KBM-7 (cell line): ENCODE results near the gene DTNA.
"Not testable (repeated sequence)": the region's sequence is repeated elsewhere in the genome, so short reads cannot be mapped to it uniquely, and the experiment has no call there.

Experiments
- DNase-seq: peaks from one replicate; pipeline ENCODE4 v3.0.0-alpha.2; 2015
- in situ Hi-C: fragments of 300-500 bp; cut with MboI; formaldehyde crosslinking; loops from 2 replicates; pipeline ENCODE4 v1.14.3; 2020; ENCODE audit warnings: low sequenced_read_pairs, low pct_unique_long_range_greater_than_20kb, mixed read lengths

Gene DTNA

GRCh38 chr18:34709750-34710441 lies at the start of gene DTNA:
Gene DTNA, plus strand, starts transcription at chr18:34710298. Its CDS starts 45,679 bp downstream, at chr18:34755977.
- in situ Hi-C loops, result no loop called here
- no peak for DNase-seq

GRCh38 chr18:34660572-34660971 lies 49.5 kb upstream of the DTNA start:
- in situ Hi-C loops, result no loop called here
- no peak for DNase-seq

- in situ Hi-C loops, result no loop called here
- DNase-seq, result peak; percentile 67
Measured at GRCh38 chr18:34661464-34662087, 48.5 kb upstream of the DTNA start.

- DNase-seq, result no peak
- in situ Hi-C loops, result no loop called here
Measured at GRCh38 chr18:34676816-34677574, 33.1 kb upstream of the DTNA start.

- DNase-seq, in situ Hi-C loops: not testable (repeated sequence)
Measured at GRCh38 chr18:34689750-34690149, 20.3 kb upstream of the DTNA start.

GRCh38 chr18:34691614-34692013 lies 18.5 kb upstream of the DTNA start:
- in situ Hi-C loops, result no loop called here
- DNase-seq, result no peak

GRCh38 chr18:34694591-34695165 lies 15.4 kb upstream of the DTNA start:
- DNase-seq, result no peak
- in situ Hi-C loops, result no loop called here

- in situ Hi-C loops, result no loop called here
- DNase-seq, result no peak
Measured at GRCh38 chr18:34695310-34695709, 14.8 kb upstream of the DTNA start.

GRCh38 chr18:34696671-34697070 lies 13.4 kb upstream of the DTNA start:
- in situ Hi-C loops, result no loop called here
- no peak for DNase-seq

- no peak for DNase-seq
- in situ Hi-C loops, result no loop called here
Measured at GRCh38 chr18:34697233-34697632, 12.9 kb upstream of the DTNA start.

GRCh38 chr18:34697891-34698290 lies 12.2 kb upstream of the DTNA start:
- no peak for DNase-seq
- in situ Hi-C loops, result no loop called here

- DNase-seq, result no peak
- in situ Hi-C loops, result no loop called here
Measured at GRCh38 chr18:34701911-34702310, 8.2 kb upstream of the DTNA start.

- no peak for DNase-seq
Measured at GRCh38 chr18:34702814-34703213, 7.3 kb upstream of the DTNA start.

GRCh38 chr18:34704074-34704473 lies 6.0 kb upstream of the DTNA start:
- in situ Hi-C loops, result no loop called here
- DNase-seq, result no peak

More at GRCh38 chr18:34702814-34703213, 7.3 kb upstream of the DTNA start:
- in situ Hi-C loops, result no loop called here

- no peak for DNase-seq
- in situ Hi-C loops, result no loop called here
Measured at GRCh38 chr18:34704823-34705222, 5.3 kb upstream of the DTNA start.

- DNase-seq, result no peak
- in situ Hi-C loops, result no loop called here
Measured at GRCh38 chr18:34707670-34708069, 2.4 kb upstream of the DTNA start.

- in situ Hi-C loops, result no loop called here
- DNase-seq, result no peak
Measured at GRCh38 chr18:34709104-34709503, 994 bp upstream of the DTNA start.

- DNase-seq, result no peak
- in situ Hi-C loops, result no loop called here
Measured at GRCh38 chr18:34710458-34710914, 388 bp downstream of the DTNA start.

- in situ Hi-C loops, result no loop called here
- no peak for DNase-seq
Measured at GRCh38 chr18:34710934-34711333, 836 bp downstream of the DTNA start.

GRCh38 chr18:34716111-34716510 lies 6.0 kb downstream of the DTNA start:
- DNase-seq, in situ Hi-C loops: not testable (repeated sequence)
